HepG2 (cell line): ENCODE measurements around the gene HNRNPM. TPM values are rescaled to one million over a fixed set of nuclear protein-coding genes. Genes with fewer than 3 reads are reported as not detected.

Source experiments
- ATF3 ChIP-seq: sonication (generic); formaldehyde crosslinking; IDR thresholded peaks from 2 replicates; pipeline ENCODE4 v1.4.0; 2020; ENCODE audit warnings: missing genetic modification reagents
- FOXM1 ChIP-seq: sonication (generic); formaldehyde crosslinking; IDR thresholded peaks from 2 replicates; pipeline ENCODE4 v1.5.0; 2020; ENCODE audit warnings: missing genetic modification reagents
- FOXP1 ChIP-seq, 2 experiments: fragments of 450-650 bp in 1 of 2; IDR thresholded peaks; 2 replicates each; pipeline ENCODE4 v1.6.1; 2017 to 2018; ENCODE audit warnings: antibody characterized with exemption in 1 of 2
- HOMEZ ChIP-seq: IDR thresholded peaks from 2 replicates; pipeline ENCODE4 v1.6.1; 2016; ENCODE audit warnings: low read depth
- MATR3 ChIP-seq: sonication (generic); formaldehyde crosslinking; IDR thresholded peaks from 2 replicates; pipeline ENCODE4 v1.4.0; 2020; ENCODE audit warnings: missing genetic modification reagents
- MTF1 ChIP-seq: sonication (generic); formaldehyde crosslinking; IDR thresholded peaks from 2 replicates; pipeline ENCODE4 v1.5.0; 2020; ENCODE audit warnings: missing genetic modification reagents
- NRL ChIP-seq: sonication (generic); formaldehyde crosslinking; IDR thresholded peaks from 2 replicates; pipeline ENCODE4 v1.5.0; 2020; ENCODE audit warnings: missing genetic modification reagents, mild to moderate bottlenecking, moderate library complexity, borderline replicate concordance
- SIX1 ChIP-seq: sonication (generic); formaldehyde crosslinking; IDR thresholded peaks from 2 replicates; pipeline ENCODE4 v1.4.0; 2020; ENCODE audit warnings: missing genetic modification reagents, borderline replicate concordance
- TBX2 ChIP-seq: sonication (generic); formaldehyde crosslinking; IDR thresholded peaks from 2 replicates; pipeline ENCODE4 v1.5.0; 2020; ENCODE audit warnings: missing genetic modification reagents, mild to moderate bottlenecking, borderline replicate concordance
- XBP1 ChIP-seq: sonication (generic); formaldehyde crosslinking; IDR thresholded peaks from 2 replicates; pipeline ENCODE4 v1.5.0; 2020; ENCODE audit warnings: missing genetic modification reagents
- ZBTB10 ChIP-seq: sonication (generic); formaldehyde crosslinking; IDR thresholded peaks from 2 replicates; pipeline ENCODE4 v1.4.0; 2020; ENCODE audit warnings: missing genetic modification reagents, borderline replicate concordance
- ZNF33B ChIP-seq: sonication (generic); formaldehyde crosslinking; IDR thresholded peaks from 2 replicates; pipeline ENCODE4 v1.5.1; 2020; ENCODE audit warnings: mild to moderate bottlenecking, missing genetic modification reagents
- ZNF556 ChIP-seq: sonication (generic); formaldehyde crosslinking; IDR thresholded peaks from 2 replicates; pipeline ENCODE4 v1.4.0; 2020; ENCODE audit warnings: mild to moderate bottlenecking, missing genetic modification reagents, borderline replicate concordance
- ZNF605 ChIP-seq: sonication (generic); formaldehyde crosslinking; IDR thresholded peaks from 2 replicates; pipeline ENCODE4 v1.8.0; 2022; ENCODE audit warnings: mild to moderate bottlenecking, missing genetic modification reagents
- polyA plus RNA-seq, 8 experiments: library from polyadenylated mRNA; depleted of rRNA in 3 of 8; stranded (reverse) in 7 of 8; unstranded in 1 of 8; fragments of >200 nt; fragmentation: Illumina TruSeq in 4 of 8; extraction: Trizol in 4 of 8; gene quantifications; 2 replicates each; pipeline versions ENCODE4 v1.2.1 to v1.2.3, GENCODE V29; 2011 to 2016; ENCODE audit warnings: low read depth in 4 of 8, missing spikeins in 1 of 8, mixed read lengths in 1 of 8; ENCODE audit not compliant: insufficient read depth in 1 of 8
- total RNA-seq, 5 experiments: library from RNA; depleted of rRNA; stranded (reverse); fragments of >200 nt; fragmentation: Illumina TruSeq; extraction: Trizol; gene quantifications; 2 replicates each; pipeline ENCODE4 v1.2.3, GENCODE V29; 2016; ENCODE audit warnings: low read depth in 1 of 5
- TF ChIP-seq, protein P1 (sequence below): sonication (generic); formaldehyde crosslinking; IDR thresholded peaks from 2 replicates; pipeline ENCODE4 v1.8.0; 2022; ENCODE audit warnings: missing genetic modification reagents, mild to moderate bottlenecking, borderline replicate concordance
- TF ChIP-seq, protein P2 (sequence below): IDR thresholded peaks from 2 replicates; pipeline ENCODE4 v1.6.1; 2016; ENCODE audit warnings: missing compliant biosample characterization, missing genetic modification reagents, borderline replicate concordance
- TF ChIP-seq, protein P3 (sequence below): sonication (generic); formaldehyde crosslinking; conservative IDR thresholded peaks from 2 replicates; pipeline ENCODE4 v1.8.0; 2022; ENCODE audit warnings: missing genetic modification reagents
- TF ChIP-seq, protein P4 (sequence below): sonication (generic); formaldehyde crosslinking; IDR thresholded peaks from 2 replicates; pipeline ENCODE4 v1.5.0; 2020; ENCODE audit warnings: missing genetic modification reagents

Gene HNRNPM
- total and polyA plus RNA-seq, 2 of the 13 experiments (the other 11 are each of a cell fraction or from before 2014, with no cell fraction given) = 56.7 to 102 TPM

- TF ChIP-seq, protein P1, sequence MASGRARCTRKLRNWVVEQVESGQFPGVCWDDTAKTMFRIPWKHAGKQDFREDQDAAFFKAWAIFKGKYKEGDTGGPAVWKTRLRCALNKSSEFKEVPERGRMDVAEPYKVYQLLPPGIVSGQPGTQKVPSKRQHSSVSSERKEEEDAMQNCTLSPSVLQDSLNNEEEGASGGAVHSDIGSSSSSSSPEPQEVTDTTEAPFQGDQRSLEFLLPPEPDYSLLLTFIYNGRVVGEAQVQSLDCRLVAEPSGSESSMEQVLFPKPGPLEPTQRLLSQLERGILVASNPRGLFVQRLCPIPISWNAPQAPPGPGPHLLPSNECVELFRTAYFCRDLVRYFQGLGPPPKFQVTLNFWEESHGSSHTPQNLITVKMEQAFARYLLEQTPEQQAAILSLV (CRISPR knock-in tag) = peak; percentile 93
- TF ChIP-seq, protein P2, sequence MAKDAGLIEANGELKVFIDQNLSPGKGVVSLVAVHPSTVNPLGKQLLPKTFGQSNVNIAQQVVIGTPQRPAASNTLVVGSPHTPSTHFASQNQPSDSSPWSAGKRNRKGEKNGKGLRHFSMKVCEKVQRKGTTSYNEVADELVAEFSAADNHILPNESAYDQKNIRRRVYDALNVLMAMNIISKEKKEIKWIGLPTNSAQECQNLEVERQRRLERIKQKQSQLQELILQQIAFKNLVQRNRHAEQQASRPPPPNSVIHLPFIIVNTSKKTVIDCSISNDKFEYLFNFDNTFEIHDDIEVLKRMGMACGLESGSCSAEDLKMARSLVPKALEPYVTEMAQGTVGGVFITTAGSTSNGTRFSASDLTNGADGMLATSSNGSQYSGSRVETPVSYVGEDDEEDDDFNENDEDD = peak; percentile 18; the same call in 1 of the 2 replicates
- TF ChIP-seq ATF3 = no peak
- no peak for TF ChIP-seq MTF1 (CRISPR knock-in tag)
- no peak for TF ChIP-seq FOXP1 (IDR thresholded peaks at IDR 0.05)
- TF ChIP-seq FOXP1 (CRISPR knock-in tag; IDR thresholded peaks at IDR 0.05) = no peak
- no peak for TF ChIP-seq ZBTB10 (CRISPR knock-in tag)
- TF ChIP-seq, protein P3, sequence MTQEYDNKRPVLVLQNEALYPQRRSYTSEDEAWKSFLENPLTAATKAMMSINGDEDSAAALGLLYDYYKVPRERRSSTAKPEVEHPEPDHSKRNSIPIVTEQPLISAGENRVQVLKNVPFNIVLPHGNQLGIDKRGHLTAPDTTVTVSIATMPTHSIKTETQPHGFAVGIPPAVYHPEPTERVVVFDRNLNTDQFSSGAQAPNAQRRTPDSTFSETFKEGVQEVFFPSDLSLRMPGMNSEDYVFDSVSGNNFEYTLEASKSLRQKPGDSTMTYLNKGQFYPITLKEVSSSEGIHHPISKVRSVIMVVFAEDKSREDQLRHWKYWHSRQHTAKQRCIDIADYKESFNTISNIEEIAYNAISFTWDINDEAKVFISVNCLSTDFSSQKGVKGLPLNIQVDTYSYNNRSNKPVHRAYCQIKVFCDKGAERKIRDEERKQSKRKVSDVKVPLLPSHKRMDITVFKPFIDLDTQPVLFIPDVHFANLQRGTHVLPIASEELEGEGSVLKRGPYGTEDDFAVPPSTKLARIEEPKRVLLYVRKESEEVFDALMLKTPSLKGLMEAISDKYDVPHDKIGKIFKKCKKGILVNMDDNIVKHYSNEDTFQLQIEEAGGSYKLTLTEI (CRISPR knock-in tag) = no peak
- TF ChIP-seq ZNF33B (CRISPR knock-in tag) = peak; percentile 47; the same call in 1 of the 2 replicates
- TF ChIP-seq HOMEZ = no peak
- no peak for TF ChIP-seq ZNF605 (CRISPR knock-in tag)
- no peak for TF ChIP-seq SIX1
- no peak for TF ChIP-seq XBP1 (CRISPR knock-in tag)
- peak; percentile 62; the same call in 1 of the 2 replicates for TF ChIP-seq TBX2 (CRISPR knock-in tag)
- no peak for TF ChIP-seq MATR3
- TF ChIP-seq, protein P4, sequence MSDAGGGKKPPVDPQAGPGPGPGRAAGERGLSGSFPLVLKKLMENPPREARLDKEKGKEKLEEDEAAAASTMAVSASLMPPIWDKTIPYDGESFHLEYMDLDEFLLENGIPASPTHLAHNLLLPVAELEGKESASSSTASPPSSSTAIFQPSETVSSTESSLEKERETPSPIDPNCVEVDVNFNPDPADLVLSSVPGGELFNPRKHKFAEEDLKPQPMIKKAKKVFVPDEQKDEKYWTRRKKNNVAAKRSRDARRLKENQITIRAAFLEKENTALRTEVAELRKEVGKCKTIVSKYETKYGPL (CRISPR knock-in tag) = no peak
- TF ChIP-seq NRL (CRISPR knock-in tag) = no peak
- TF ChIP-seq FOXM1 (CRISPR knock-in tag) = no peak
- 0 out of 2 replicates have a peak, but pooled peaks have one; percentile 25 for TF ChIP-seq ZNF556 (CRISPR knock-in tag)
Observed at GRCh38 chr19:8513687-8514504, 69.1 kb downstream of the HNRNPM start, which contains the start of gene ZNF414 (continued).
